Neural progenitor cell (in vitro differentiated cells): ENCODE results near the gene AGK. TPM values are rescaled to one million over a fixed set of nuclear protein-coding genes. Genes with fewer than 3 reads are reported as not detected.

Experiments
- DNase-seq: peaks from one replicate; pipeline ENCODE4 v3.0.0-alpha.2; 2016; ENCODE audit warnings: low spot score
- H2AFZ ChIP-seq: fragments of 200-600 bp; sonication (generic); replicated peaks from 2 replicates; pipeline ENCODE4 v1.6.1; 2016; ENCODE audit warnings: antibody characterized with exemption
- H3F3A ChIP-seq: fragments of 200-600 bp; sonication (generic); 2 replicates; pipeline ENCODE4 v1.6.1; 2016; ENCODE audit warnings: antibody characterized with exemption, low read depth
- H3K27ac ChIP-seq: fragments of 200-600 bp; sonication (generic); 2 replicates; pipeline ENCODE4 v1.5.1; 2016; ENCODE audit warnings: mild to moderate bottlenecking
- H3K27me3 ChIP-seq: fragments of 200-600 bp; sonication (generic); 2 replicates; pipeline ENCODE4 v1.6.1; 2016; ENCODE audit warnings: mild to moderate bottlenecking, moderate library complexity
- H3K36me3 ChIP-seq: fragments of 200-600 bp; sonication (generic); 2 replicates; pipeline ENCODE4 v1.5.1; 2016
- H3K4me1 ChIP-seq: fragments of 200-600 bp; sonication (generic); 2 replicates; pipeline ENCODE4 v1.6.1; 2016; ENCODE audit warnings: mixed run types
- H3K4me2 ChIP-seq: fragments of 200-600 bp; sonication (generic); 2 replicates; pipeline ENCODE4 v1.6.1; 2016
- H3K4me3 ChIP-seq: fragments of 200-600 bp; sonication (generic); 2 replicates; pipeline ENCODE4 v1.5.1; 2016
- H3K79me2 ChIP-seq: fragments of 200-600 bp; sonication (generic); 2 replicates; pipeline ENCODE4 v1.6.1; 2016; ENCODE audit warnings: low read depth
- H3K9ac ChIP-seq: fragments of 200-600 bp; sonication (generic); 2 replicates; pipeline ENCODE4 v1.6.1; 2016
- H3K9me3 ChIP-seq: fragments of 200-600 bp; sonication (generic); 2 replicates; pipeline ENCODE4 v1.5.1; 2016; ENCODE audit warnings: low read depth
- H4K20me1 ChIP-seq: fragments of 200-600 bp; sonication (generic); 2 replicates; pipeline ENCODE4 v1.6.1; 2016; ENCODE audit warnings: low read depth
- H3K27ac Mint-ChIP-seq: 3 replicates; pipeline ENCODE4 v1.8.0; 2021; ENCODE audit warnings: mixed read lengths
- H3K27me3 Mint-ChIP-seq: 2 replicates; pipeline ENCODE4 v1.8.0; 2022; ENCODE audit warnings: low read depth, mild to moderate bottlenecking, inconsistent platforms, moderate library complexity, mixed read lengths; ENCODE audit not compliant: insufficient read depth
- H3K36me3 Mint-ChIP-seq: 3 replicates; pipeline ENCODE4 v1.8.0; 2021; ENCODE audit warnings: mixed read lengths
- H3K4me1 Mint-ChIP-seq: 3 replicates; pipeline ENCODE4 v1.8.0; 2021; ENCODE audit warnings: mixed read lengths
- H3K4me3 Mint-ChIP-seq: 3 replicates; pipeline ENCODE4 v1.8.0; 2021; ENCODE audit warnings: mild to moderate bottlenecking, moderate library complexity, mixed read lengths
- H3K9me3 Mint-ChIP-seq: 3 replicates; pipeline ENCODE4 v1.8.0; 2020; ENCODE audit warnings: mixed read lengths
- CTCF ChIP-seq: fragments of 200-600 bp; sonication (generic); IDR thresholded peaks from 2 replicates; pipeline ENCODE4 v1.5.1; 2017; ENCODE audit warnings: antibody characterized with exemption, mild to moderate bottlenecking
- EZH2 ChIP-seq: fragments of 200-600 bp; sonication (generic); IDR thresholded peaks from 2 replicates; pipeline ENCODE4 v1.6.1; 2017; ENCODE audit warnings: antibody characterized with exemption, mild to moderate bottlenecking, moderate library complexity
- EZH2phosphoT487 ChIP-seq: fragments of 200-600 bp; sonication (generic); IDR thresholded peaks from 2 replicates; pipeline ENCODE4 v1.6.1; 2017; ENCODE audit warnings: antibody characterized with exemption
- total RNA-seq: library from RNA; depleted of rRNA; stranded (reverse); fragments of >200 nt; gene quantifications from 2 replicates; pipeline ENCODE4 v1.2.3, GENCODE V29; 2015; ENCODE audit warnings: low replicate concordance

Gene AGK
- total RNA-seq, 1 donor from 2014 or later: 42.6 TPM

- Histone ChIP-seq H3K9me3 (no peaks in the 10 kb centered on the region), H3F3A (peaks cover 10% of the 10 kb centered on the region), H3K4me2 (no peak overlapping the region), H2AFZ (no peak overlapping the region), H3K27ac (no peak overlapping the region), H3K4me1 (peaks cover 5% of the 10 kb centered on the region), H3K36me3 (no peaks in the 10 kb centered on the region), H3K27me3 (peaks cover 8% of the 10 kb centered on the region), H3K4me3 (no peak overlapping the region), H3K79me2 (peaks cover 26% of the 10 kb centered on the region), H4K20me1 (peaks cover 37% of the 10 kb centered on the region), H3K9ac (no peak overlapping the region)
- H3K9me3 Mint-ChIP-seq: no peaks in the 10 kb centered on the region
- no peaks in the 10 kb centered on the region for H3K27me3 Mint-ChIP-seq
- no peak for DNase-seq
- no peak overlapping the region for H3K27ac Mint-ChIP-seq
- peaks cover 38% of the 10 kb centered on the region for H3K4me1 Mint-ChIP-seq
- no peak overlapping the region for H3K4me3 Mint-ChIP-seq
- TF ChIP-seq EZH2phosphoT487: no peak
- no peak for TF ChIP-seq CTCF
- no peak for TF ChIP-seq EZH2
- H3K36me3 Mint-ChIP-seq: peaks cover 3% of the 10 kb centered on the region
Observed at GRCh38 chr7:141695803-141696289, 144.6 kb downstream of the AGK start.

GRCh38 chr7:141696348-141696747 is 145.1 kb downstream of the AGK start:
- peaks cover 3% of the 10 kb centered on the region for H3K36me3 Mint-ChIP-seq
- Histone ChIP-seq H3K36me3 (no peaks in the 10 kb centered on the region), H3K27ac (no peak overlapping the region), H3K4me3 (no peak overlapping the region), H3K4me2 (no peak overlapping the region), H2AFZ (no peak overlapping the region), H3K9ac (no peak overlapping the region), H3K27me3 (peaks cover 11% of the 10 kb centered on the region), H3K79me2 (peaks cover 28% of the 10 kb centered on the region), H3K9me3 (no peaks in the 10 kb centered on the region), H3F3A (peaks cover 12% of the 10 kb centered on the region), H3K4me1 (peaks cover 7% of the 10 kb centered on the region), H4K20me1 (peaks cover 39% of the 10 kb centered on the region)
- TF ChIP-seq EZH2phosphoT487: no peak
- TF ChIP-seq EZH2: no peak
- no peak for TF ChIP-seq CTCF
- DNase-seq: no peak
- H3K4me3 Mint-ChIP-seq: no peak overlapping the region
- H3K9me3 Mint-ChIP-seq: no peaks in the 10 kb centered on the region
- no peaks in the 10 kb centered on the region for H3K27me3 Mint-ChIP-seq
- H3K27ac Mint-ChIP-seq: peak overlapping the region; percentile 46
- peaks cover 40% of the 10 kb centered on the region for H3K4me1 Mint-ChIP-seq

GRCh38 chr7:141697211-141697871 is 146.1 kb downstream of the AGK start:
- peaks cover 12% of the 10 kb centered on the region for H3F3A ChIP-seq
- peaks cover 13% of the 10 kb centered on the region for H3K27me3 ChIP-seq
- peaks cover 40% of the 10 kb centered on the region for H3K4me1 Mint-ChIP-seq
- peaks cover 2% of the 10 kb centered on the region for H3K27me3 Mint-ChIP-seq
- peaks cover 23% of the 10 kb centered on the region for H3K79me2 ChIP-seq
- no peak overlapping the region for H3K27ac ChIP-seq
- peaks cover 8% of the 10 kb centered on the region for H3K4me1 ChIP-seq
- no peaks in the 10 kb centered on the region for H3K9me3 ChIP-seq
- no peak overlapping the region for H3K4me2 ChIP-seq
- no peak overlapping the region for H3K4me3 ChIP-seq
- H4K20me1 ChIP-seq: peaks cover 39% of the 10 kb centered on the region
- no peaks in the 10 kb centered on the region for H3K36me3 ChIP-seq
- H3K4me3 Mint-ChIP-seq: no peak overlapping the region
- no peak for DNase-seq
- H3K27ac Mint-ChIP-seq: no peak overlapping the region
- no peaks in the 10 kb centered on the region for H3K9me3 Mint-ChIP-seq
- no peak overlapping the region for H3K9ac ChIP-seq
- H3K36me3 Mint-ChIP-seq: peaks cover 3% of the 10 kb centered on the region
- no peak overlapping the region for H2AFZ ChIP-seq
- no peak for TF ChIP-seq EZH2
- TF ChIP-seq EZH2phosphoT487: no peak
- TF ChIP-seq CTCF: no peak
